HG03135 (cell line): ENCODE measurements around the gene IL5RA.

Source experiments
- ATAC-seq: cut with Tn5 transposase; IDR thresholded peaks from one replicate; pipeline ENCODE4 v1.9.1; 2021; ENCODE audit warnings: mild to moderate bottlenecking, moderate library complexity; ENCODE audit not compliant: unreplicated experiment

The IL5RA gene

GRCh38 chr3:3107858-3108257 is 2.3 kb downstream of the IL5RA start:
- ATAC-seq: no peak

DNA sequence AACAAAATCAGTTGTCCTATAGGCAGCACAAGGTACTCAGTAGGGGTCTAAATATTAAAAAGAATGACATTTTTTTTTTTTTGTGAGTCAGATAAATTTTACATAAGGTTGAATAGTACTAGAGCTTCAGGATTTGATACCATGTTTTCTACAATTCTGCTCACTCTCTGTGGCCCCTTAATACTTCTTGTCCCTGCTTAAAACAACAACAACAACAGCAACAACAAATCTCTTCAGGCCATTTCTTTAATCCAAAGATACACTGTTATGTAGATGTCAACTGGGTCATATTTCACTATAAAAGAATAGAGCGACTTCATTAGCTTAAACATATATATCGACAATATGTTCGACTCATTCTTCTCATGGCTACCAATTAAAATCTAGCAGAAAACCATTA is 3.0 kb downstream of the IL5RA start:
- no peak for ATAC-seq

GRCh38 chr3:3105815-3106214 is 4.4 kb downstream of the IL5RA start:
- no peak for ATAC-seq

- ATAC-seq: no peak
Measured at GRCh38 chr3:3105246-3105645, 4.9 kb downstream of the IL5RA start.

DNA sequence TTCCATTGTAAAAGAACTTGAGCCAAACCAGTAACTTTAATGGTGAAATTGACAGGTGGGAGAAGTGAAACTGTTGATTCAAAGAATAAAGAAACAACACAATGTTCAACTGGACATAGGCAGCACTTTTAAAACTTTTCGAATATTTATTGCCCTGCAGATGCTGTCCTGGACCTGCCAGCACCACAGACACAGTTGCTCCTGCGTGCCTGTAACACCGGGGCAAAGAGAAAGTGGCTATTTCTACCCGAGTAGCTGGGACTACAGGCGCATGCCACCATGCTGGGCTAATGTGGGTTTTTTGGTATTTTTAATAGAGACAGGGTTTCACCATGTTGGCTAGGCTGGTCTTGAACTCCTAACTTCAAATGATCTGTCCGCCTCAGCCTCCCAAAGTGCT is 7.4 kb downstream of the IL5RA start:
- no peak for ATAC-seq

- no peak for ATAC-seq
Measured at GRCh38 chr3:3101660-3102458, 8.3 kb downstream of the IL5RA start.

GRCh38 chr3:3097958-3098357 is 12.2 kb downstream of the IL5RA start:
- no peak for ATAC-seq

GRCh38 chr3:3089017-3089416 is 21.2 kb downstream of the IL5RA start:
- peak; percentile 100 for ATAC-seq

DNA sequence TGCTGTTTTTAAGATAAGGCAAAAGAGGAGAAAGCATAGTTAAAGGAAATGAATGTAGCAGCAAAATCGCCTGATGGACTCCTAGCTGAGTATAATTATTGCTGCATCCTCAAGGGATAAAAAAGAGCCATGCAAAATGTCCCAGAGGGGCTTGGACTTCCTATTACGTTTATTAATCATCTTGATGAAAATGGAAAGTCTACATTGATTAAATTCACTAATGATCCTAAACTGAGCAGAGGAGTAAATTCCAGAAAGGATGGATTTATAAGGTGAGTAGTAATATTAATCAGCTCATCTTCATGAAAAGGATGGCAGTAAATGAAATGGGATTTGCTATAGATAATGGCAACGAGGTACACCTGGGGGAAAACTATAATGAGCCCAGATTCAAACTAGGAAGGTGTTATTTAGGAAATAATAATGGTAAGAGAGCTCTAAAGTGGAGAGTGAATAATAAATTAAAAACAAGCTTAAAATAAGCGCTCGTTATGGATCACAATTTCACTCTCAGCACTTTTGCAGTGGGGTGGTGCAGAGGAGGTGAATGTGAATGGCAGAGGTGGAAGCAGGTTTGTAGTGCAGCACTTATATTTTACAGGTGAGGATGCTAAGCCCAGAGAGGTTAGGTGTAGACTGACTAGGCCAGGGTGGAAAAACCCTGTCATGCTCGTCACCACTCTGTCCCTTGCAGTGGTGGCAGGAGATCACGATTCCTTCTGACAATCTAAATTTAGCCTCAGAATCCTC is 22.3 kb downstream of the IL5RA start:
- ATAC-seq: no peak

GRCh38 chr3:3087279-3087678 is 22.9 kb downstream of the IL5RA start:
- ATAC-seq: no peak

GRCh38 chr3:3086239-3086638 is 23.9 kb downstream of the IL5RA start:
- no peak for ATAC-seq

DNA sequence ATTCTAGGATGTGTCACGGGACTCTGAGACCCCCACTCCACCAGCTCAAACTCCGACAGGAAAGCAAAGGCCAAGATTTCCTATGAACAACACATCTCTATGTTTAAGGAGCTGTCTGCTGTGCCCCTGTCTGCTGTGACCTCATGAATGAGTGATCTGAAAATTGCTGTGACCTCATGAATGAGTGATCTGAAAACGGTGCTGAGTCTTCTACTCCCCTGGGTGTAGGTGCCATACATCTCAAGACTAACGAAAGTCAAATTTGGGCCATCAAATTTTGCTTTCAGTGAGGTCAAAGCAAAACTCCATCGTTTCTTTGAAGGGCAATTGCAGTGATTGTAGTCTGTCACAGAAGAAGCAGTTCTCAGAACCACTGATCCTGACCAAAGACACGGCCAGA is 24.4 kb downstream of the IL5RA start:
- no peak for ATAC-seq

GRCh38 chr3:3084890-3085289 is 25.3 kb downstream of the IL5RA start:
- no peak for ATAC-seq

DNA sequence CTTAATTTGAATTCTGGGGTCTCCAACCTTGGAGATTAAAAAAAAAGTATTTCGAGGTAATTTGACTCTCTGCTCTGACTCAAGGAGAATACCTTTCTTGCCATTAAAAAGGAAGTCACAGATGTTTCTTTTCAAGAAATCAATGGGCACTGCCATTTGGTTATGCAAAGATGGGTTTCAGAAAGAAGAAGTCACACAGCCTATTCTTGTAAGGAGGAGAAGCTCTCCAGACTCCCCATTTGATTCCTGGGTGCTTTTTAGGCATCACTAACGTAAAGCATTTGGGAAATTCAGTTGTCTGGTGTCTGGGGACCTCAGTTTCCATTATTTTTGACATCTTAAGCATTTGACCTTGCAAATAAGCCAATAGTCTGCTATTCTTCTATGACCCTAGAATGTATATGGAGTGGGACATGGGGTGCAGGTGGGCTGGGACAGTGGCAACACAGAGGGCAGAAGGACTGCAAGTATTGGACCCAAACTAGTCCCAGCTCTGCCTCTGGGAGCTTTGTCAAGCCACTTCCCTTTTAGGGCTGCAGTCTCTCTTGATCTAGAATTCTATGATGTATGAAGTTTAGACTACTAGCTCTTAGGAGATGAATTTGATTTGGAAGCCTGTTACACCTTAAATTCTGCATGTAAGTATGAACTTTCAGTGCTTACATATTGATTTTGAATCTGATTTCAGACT is 27.8 kb downstream of the IL5RA start:
- ATAC-seq: peak; percentile 77

GRCh38 chr3:3081381-3082233 is 28.6 kb downstream of the IL5RA start:
- peak; percentile 43 for ATAC-seq

DNA sequence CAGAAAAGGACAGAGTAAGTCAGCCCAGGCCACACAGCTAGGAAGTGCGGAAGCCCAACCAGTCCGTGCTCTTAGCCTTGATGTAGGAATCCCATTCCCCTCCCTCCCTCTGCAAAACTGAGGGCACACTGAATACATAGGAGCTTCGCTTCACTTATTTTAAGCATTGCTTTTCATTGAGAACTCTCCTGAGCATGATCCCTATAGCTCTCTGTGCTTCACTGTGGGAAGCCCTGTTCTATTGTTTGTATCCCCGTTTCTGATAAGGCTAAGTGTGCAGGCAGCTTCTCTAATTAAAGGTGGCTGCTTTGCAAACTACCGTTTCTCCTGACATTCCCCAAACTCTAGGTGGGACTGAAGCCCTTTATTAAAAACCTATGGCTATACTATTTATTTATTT is 29.9 kb downstream of the IL5RA start:
- no peak for ATAC-seq

GRCh38 chr3:3074551-3075257 is 35.5 kb downstream of the IL5RA start:
- ATAC-seq: no peak

GRCh38 chr3:3071136-3071535 is 39.0 kb downstream of the IL5RA start:
- no peak for ATAC-seq

- no peak for ATAC-seq
Measured at GRCh38 chr3:3069723-3070122, 40.5 kb downstream of the IL5RA start.

- ATAC-seq: no peak
Measured at GRCh38 chr3:3068358-3068881, 41.8 kb downstream of the IL5RA start.
